ENCODE data around the gene KCNQ2.

- TF ChIP-seq, protein P1, sequence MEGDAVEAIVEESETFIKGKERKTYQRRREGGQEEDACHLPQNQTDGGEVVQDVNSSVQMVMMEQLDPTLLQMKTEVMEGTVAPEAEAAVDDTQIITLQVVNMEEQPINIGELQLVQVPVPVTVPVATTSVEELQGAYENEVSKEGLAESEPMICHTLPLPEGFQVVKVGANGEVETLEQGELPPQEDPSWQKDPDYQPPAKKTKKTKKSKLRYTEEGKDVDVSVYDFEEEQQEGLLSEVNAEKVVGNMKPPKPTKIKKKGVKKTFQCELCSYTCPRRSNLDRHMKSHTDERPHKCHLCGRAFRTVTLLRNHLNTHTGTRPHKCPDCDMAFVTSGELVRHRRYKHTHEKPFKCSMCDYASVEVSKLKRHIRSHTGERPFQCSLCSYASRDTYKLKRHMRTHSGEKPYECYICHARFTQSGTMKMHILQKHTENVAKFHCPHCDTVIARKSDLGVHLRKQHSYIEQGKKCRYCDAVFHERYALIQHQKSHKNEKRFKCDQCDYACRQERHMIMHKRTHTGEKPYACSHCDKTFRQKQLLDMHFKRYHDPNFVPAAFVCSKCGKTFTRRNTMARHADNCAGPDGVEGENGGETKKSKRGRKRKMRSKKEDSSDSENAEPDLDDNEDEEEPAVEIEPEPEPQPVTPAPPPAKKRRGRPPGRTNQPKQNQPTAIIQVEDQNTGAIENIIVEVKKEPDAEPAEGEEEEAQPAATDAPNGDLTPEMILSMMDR (IDR thresholded peaks at IDR 0.05 in 8 of 11, conservative IDR thresholded peaks at IDR 0.05 in 3 of 11): no peak
- TF ChIP-seq POLR2AphosphoS5 (IDR thresholded peaks at IDR 0.05): no peak
- no peak for TF ChIP-seq POLR2A (IDR thresholded peaks at IDR 0.05)
Observed at GRCh38 chr20:63446216-63447024, 26.0 kb downstream of the KCNQ2 start.

Data from spleen (tissue), 7 donors.